GM18526 (cell line): ENCODE results near the gene CD99L2.

ENCODE experiments used
- POLR2A ChIP-seq: IDR thresholded peaks from 3 replicates; pipeline ENCODE4 v1.6.1; 2011; ENCODE audit not compliant: insufficient read length; ENCODE audit errors: extremely low read depth

CD99L2 gene

DNA sequence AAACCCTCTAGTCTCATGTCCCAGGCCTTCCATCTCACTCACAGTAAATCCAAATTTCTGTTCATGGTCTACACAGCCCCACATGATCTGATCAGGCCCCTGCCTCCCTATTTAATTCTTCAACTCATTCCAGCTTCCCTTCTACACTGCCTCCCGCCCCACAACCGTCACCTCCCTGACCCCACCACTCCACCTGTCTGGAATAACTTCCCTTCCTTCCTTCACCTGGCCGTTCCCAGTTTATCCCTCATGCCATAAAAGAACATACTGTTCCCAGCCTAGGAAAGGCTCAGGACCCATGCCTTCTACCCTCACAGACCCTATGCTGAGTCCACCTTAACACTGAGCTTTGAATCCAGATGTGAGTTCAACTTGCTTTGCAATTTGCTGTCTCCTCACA lies 6.8 kb upstream of the CD99L2 start:
- TF ChIP-seq POLR2A = no peak

DNA sequence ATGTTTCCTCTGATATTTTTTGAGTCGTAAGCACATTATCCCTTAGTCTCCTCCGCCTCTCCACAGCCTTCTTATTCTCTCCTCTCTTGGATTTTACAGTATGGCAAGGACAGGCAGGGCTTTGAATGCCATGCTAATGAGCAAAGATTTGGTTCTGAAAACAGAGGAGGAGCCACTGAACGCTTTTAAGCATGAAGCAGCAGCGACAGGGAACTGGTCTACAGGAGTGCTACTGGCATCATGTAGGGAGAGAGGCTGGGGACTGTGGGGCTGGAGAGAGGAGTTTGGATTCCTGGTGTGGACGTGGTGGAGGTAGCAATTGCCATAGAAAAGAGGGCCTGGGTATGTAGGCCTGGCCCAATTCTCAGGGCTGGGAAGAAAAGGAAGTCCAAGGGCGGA lies 4.6 kb upstream of the CD99L2 start:
- no peak for TF ChIP-seq POLR2A

- no peak for TF ChIP-seq POLR2A
Observed at GRCh38 chrX:150902434-150903109, 4.1 kb upstream of the CD99L2 start.

DNA sequence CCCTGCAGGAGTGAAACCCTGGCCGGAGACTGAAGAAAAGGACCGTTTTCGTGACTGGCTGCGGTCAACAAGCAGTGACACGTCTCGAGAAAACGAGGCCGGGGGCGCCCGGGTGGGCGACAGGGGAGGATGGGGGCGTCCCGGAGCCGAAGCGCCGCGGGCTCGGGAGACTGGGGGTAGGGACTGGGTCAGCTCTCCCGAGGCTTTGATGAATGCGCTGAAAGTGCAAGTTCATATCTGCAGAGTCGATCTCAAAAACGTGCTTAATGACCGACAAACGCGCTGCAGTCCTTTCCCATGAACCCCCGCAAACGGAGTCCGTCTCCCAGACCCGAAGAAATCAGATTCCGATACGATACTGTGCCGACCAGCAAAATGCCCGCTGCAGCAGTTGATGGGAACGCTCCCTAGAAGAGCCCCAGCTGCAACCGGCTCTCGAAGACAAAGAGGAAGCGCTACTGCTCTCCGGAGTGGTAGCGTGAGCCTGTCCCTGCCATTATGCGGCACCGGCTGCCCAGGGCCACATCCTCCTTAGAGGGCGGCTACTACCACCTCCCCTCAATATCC lies 806 bp upstream of the CD99L2 start:
- TF ChIP-seq POLR2A = no peak

GRCh38 chrX:150897421-150898320 lies 797 bp downstream of the CD99L2 start:
- TF ChIP-seq POLR2A = no peak

DNA sequence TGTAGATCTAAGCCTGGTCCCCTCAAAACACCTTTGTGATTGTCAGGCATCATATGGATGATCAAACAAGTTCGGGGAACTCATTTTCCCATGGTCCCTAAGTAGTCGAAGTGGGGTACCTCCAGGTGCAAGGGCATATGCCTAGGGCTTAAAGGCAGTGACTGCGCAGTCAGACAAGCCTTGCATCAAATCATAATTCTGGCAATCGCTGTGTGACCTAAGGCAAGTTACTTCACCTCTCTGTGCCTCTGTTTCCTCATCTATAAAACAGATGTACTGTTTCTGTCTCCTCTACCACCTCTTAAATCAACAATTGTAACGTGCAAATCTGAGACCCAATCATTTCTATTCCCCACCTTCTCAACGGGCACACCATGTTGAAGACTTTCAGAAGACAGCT lies 1.8 kb downstream of the CD99L2 start:
- no peak for TF ChIP-seq POLR2A

- TF ChIP-seq POLR2A = no peak
Observed at GRCh38 chrX:150893936-150894335, 4.5 kb downstream of the CD99L2 start.

DNA sequence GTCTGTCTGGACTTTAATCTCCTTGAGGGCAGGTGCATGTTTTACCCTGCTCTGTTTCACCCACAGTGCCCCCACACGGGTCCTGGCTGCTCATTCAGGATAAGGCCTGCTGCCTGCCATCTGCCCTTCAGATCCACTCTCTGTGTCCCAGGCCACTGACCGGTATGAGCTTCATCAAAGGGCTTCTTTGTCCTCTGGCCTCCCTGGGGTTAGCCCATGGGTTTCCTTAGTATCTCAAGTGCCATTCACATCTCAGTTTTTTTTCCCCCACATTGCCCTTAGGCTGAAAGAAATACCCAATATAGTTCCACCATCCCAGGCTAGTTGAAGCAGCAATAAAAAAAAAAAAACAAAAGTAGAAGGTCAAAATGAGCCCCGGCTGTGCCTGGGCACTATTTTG lies 9.3 kb downstream of the CD99L2 start:
- no peak for TF ChIP-seq POLR2A

- no peak for TF ChIP-seq POLR2A
Observed at GRCh38 chrX:150887906-150888465, 10.5 kb downstream of the CD99L2 start.

GRCh38 chrX:150886381-150886780 lies 12.1 kb downstream of the CD99L2 start:
- no peak for TF ChIP-seq POLR2A

DNA sequence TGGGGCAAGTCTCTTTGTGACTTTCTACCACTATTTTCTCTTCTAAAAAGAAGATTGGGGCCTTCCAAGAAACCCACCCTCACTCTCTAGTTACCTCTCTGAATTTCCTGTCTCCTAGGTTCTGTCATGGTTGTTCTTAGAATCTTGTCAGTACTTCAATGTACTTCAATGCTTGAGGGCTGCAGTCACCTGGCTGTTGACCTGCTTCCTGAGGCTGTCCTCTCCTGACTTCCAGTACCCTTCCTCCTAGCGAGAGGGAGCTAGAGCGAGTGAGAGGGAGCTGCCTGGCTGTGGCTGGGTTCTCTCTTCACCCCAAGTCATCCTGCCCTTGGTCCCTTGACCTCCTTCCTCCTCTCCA lies 17.7 kb downstream of the CD99L2 start:
- no peak for TF ChIP-seq POLR2A

GRCh38 chrX:150879855-150880807 lies 18.3 kb downstream of the CD99L2 start:
- no peak for TF ChIP-seq POLR2A

- no peak for TF ChIP-seq POLR2A
Observed at GRCh38 chrX:150874448-150874847, 24.0 kb downstream of the CD99L2 start.

DNA sequence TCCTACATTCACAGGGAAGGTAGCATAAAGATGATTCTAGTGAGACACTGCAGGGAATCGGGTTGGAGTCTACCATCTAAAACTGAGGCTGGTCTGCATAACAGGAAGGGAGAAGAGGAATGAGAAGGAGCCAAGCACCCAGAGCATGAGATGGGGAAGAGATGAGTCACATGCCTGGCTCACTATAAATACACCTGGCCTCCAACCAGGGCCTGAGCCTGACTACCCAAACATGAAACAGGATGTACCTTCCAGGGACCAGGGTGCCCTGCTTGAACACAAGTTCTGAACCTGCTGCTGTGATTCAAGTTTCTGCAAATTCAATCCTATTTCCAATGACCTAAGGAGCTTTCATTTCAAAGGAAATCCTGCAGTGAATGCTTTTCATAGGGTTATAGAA lies 24.9 kb downstream of the CD99L2 start:
- no peak for TF ChIP-seq POLR2A

DNA sequence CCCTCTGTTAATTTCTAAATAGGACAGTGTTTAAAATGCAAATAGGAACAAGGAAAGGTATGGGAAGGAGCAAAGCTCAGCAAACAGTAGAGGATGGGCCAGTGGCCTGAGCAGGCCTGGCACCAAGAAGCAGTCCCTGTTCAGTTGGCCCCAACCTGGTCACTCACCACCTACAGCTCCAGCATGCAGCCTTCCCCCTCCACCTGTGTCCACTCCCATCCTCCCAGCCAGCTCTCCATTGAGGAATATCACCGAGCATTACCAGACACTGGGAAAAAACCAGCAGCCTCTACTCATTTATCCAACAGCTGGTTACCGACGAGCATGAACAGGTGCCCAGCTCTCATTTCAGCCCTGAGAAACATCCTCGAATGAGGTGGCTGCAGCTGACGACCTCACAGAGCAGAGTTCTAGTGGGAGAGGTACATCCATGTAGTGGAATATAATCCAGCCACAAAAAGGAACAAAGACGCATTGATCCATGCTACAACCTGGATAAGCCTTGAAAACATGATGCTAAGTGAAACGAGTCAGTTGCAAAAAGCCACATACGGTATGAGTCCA lies 25.6 kb downstream of the CD99L2 start:
- no peak for TF ChIP-seq POLR2A

GRCh38 chrX:150871341-150871811 lies 27.1 kb downstream of the CD99L2 start:
- TF ChIP-seq POLR2A = no peak
